ENCODE measurements around the gene IL1R1.

DNA sequence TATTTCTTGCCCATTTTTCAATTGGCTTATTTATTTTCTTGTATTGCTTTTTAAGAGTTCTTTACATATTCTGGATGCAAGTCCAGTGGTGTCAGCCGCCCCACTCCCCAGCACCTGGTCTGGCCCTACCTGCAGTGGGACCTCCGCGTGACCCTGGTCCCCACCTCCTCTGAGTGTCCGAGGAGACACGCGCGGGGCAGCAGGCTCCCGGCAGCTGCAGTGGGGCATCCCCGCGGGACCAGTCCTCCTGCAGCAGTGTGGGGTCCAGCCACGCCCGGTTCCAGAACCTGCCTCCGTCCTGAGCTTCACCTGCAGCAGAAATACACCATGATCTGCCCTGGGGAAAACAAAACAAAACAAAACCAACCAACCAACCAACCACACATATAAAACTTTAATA, 48.9 kb upstream of the IL1R1 start:
- TF ChIP-seq POLR2A (IDR thresholded peaks at IDR 0.05): no peak
- TF ChIP-seq, protein P1, sequence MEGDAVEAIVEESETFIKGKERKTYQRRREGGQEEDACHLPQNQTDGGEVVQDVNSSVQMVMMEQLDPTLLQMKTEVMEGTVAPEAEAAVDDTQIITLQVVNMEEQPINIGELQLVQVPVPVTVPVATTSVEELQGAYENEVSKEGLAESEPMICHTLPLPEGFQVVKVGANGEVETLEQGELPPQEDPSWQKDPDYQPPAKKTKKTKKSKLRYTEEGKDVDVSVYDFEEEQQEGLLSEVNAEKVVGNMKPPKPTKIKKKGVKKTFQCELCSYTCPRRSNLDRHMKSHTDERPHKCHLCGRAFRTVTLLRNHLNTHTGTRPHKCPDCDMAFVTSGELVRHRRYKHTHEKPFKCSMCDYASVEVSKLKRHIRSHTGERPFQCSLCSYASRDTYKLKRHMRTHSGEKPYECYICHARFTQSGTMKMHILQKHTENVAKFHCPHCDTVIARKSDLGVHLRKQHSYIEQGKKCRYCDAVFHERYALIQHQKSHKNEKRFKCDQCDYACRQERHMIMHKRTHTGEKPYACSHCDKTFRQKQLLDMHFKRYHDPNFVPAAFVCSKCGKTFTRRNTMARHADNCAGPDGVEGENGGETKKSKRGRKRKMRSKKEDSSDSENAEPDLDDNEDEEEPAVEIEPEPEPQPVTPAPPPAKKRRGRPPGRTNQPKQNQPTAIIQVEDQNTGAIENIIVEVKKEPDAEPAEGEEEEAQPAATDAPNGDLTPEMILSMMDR (IDR thresholded peaks at IDR 0.05): no peak
